Nephron progenitor cell (in vitro differentiated cells): ENCODE results near the gene SMYD2.

ENCODE experiments used
- DNase-seq: peaks from one replicate; pipeline ENCODE4 v3.0.0; 2021
- H3K27ac Mint-ChIP-seq: 2 replicates; pipeline ENCODE4 v1.8.0; 2021; ENCODE audit warnings: mild to moderate bottlenecking, moderate library complexity, mixed read lengths
- H3K27me3 Mint-ChIP-seq: 2 replicates; pipeline ENCODE4 v1.8.0; 2021; ENCODE audit warnings: mild to moderate bottlenecking, low read depth, mixed read lengths; ENCODE audit not compliant: poor library complexity
- H3K36me3 Mint-ChIP-seq: 2 replicates; pipeline ENCODE4 v1.8.0; 2021; ENCODE audit warnings: low read depth, mixed read lengths
- H3K4me1 Mint-ChIP-seq: 2 replicates; pipeline ENCODE4 v1.8.0; 2021; ENCODE audit warnings: mixed read lengths
- H3K4me3 Mint-ChIP-seq: 2 replicates; pipeline ENCODE4 v1.8.0; 2021; ENCODE audit warnings: mild to moderate bottlenecking, moderate library complexity, mixed read lengths
- H3K9me3 Mint-ChIP-seq: 2 replicates; pipeline ENCODE4 v1.8.0; 2021; ENCODE audit warnings: mild to moderate bottlenecking, moderate library complexity, mixed read lengths
- TF ChIP-seq, protein P1 (sequence below): fragments of 200-600 bp; sonication (generic); IDR thresholded peaks from 2 replicates; pipeline ENCODE4 v1.5.0; 2021; ENCODE audit warnings: antibody characterized with exemption

SMYD2 gene

DNA sequence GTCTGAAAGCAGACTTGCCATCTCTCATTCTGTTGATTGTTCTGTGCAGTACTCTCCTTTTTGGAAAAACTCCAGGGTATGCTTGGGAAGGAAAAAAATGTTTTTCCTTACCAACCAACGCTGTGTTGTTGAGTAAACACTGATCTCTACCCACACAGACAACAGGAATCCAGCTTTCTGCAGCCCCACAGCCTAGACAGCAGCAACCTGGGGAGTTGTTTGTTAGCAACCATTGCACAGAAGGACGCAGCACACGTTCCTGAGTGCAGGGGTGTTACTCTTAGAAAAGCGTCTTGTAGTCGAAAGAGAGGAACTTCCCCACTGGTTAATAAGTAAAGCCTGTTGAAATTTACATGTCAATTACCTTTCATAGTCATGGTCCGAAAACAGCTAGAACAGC, 56.6 kb downstream of the SMYD2 start:
- H3K27ac Mint-ChIP-seq, result peak overlapping the region; percentile 10
- TF ChIP-seq, protein P1, sequence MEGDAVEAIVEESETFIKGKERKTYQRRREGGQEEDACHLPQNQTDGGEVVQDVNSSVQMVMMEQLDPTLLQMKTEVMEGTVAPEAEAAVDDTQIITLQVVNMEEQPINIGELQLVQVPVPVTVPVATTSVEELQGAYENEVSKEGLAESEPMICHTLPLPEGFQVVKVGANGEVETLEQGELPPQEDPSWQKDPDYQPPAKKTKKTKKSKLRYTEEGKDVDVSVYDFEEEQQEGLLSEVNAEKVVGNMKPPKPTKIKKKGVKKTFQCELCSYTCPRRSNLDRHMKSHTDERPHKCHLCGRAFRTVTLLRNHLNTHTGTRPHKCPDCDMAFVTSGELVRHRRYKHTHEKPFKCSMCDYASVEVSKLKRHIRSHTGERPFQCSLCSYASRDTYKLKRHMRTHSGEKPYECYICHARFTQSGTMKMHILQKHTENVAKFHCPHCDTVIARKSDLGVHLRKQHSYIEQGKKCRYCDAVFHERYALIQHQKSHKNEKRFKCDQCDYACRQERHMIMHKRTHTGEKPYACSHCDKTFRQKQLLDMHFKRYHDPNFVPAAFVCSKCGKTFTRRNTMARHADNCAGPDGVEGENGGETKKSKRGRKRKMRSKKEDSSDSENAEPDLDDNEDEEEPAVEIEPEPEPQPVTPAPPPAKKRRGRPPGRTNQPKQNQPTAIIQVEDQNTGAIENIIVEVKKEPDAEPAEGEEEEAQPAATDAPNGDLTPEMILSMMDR, result no peak
- DNase-seq, result no peak

DNA sequence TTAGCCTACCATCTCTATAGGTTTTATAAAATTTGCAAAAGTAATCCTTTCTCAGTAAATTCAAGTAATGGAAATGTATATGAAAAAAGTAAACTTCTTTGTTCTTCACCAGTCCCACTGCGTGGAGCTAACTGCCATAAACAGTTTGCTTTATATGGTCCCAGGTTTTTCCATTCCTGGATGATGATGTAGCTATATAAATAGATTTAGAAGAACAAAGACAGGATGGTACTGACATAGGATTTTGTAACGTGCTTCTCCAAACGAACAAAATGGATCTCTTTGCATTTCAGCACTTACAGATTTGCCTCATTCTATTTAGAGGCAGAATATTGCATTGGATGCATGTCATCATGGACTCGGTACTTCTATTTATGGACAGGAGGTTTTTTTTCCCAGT, 57.3 kb downstream of the SMYD2 start:
- TF ChIP-seq, protein P1, result no peak
- peaks cover 30% of the 10 kb centered on the region for H3K4me1 Mint-ChIP-seq
- H3K27me3 Mint-ChIP-seq, result peaks cover 7% of the 10 kb centered on the region
- H3K4me3 Mint-ChIP-seq, result no peak overlapping the region
- no peaks in the 10 kb centered on the region for H3K9me3 Mint-ChIP-seq
- H3K36me3 Mint-ChIP-seq, result peaks cover 52% of the 10 kb centered on the region
- no peak overlapping the region for H3K27ac Mint-ChIP-seq
- DNase-seq, result no peak

More for the DNA sequence above, 56.6 kb downstream of the SMYD2 start:
- peaks cover 45% of the 10 kb centered on the region for H3K36me3 Mint-ChIP-seq
- H3K4me3 Mint-ChIP-seq, result no peak overlapping the region
- H3K4me1 Mint-ChIP-seq, result peaks cover 32% of the 10 kb centered on the region
- H3K9me3 Mint-ChIP-seq, result no peaks in the 10 kb centered on the region
- H3K27me3 Mint-ChIP-seq, result peaks cover 7% of the 10 kb centered on the region

DNA sequence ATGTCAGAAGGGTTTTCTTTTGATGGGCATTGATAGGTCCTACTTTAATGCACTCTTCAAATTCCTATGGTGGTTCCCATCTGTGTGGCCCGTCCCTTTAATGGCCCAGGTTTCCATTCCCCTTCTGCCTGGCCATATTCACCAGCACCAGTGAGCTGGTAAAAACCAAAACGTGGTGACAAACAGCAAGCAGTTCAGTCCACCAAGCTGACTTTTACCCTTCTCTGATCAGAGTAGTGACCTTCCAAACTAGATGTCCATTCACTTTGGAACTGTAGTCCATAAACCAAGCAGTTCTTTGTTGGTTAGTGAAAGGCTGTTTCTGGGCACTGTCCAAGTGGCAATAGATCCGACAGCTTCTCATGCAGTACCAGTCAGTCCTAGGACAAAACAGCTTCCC, 60.5 kb downstream of the SMYD2 start:
- peaks cover 69% of the 10 kb centered on the region for H3K36me3 Mint-ChIP-seq
- TF ChIP-seq, protein P1, result no peak
- no peak for DNase-seq
- H3K27me3 Mint-ChIP-seq, result peaks cover 4% of the 10 kb centered on the region
- H3K27ac Mint-ChIP-seq, result no peak overlapping the region
- no peak overlapping the region for H3K4me3 Mint-ChIP-seq
- peaks cover 24% of the 10 kb centered on the region for H3K9me3 Mint-ChIP-seq
- H3K4me1 Mint-ChIP-seq, result peaks cover 16% of the 10 kb centered on the region

DNA sequence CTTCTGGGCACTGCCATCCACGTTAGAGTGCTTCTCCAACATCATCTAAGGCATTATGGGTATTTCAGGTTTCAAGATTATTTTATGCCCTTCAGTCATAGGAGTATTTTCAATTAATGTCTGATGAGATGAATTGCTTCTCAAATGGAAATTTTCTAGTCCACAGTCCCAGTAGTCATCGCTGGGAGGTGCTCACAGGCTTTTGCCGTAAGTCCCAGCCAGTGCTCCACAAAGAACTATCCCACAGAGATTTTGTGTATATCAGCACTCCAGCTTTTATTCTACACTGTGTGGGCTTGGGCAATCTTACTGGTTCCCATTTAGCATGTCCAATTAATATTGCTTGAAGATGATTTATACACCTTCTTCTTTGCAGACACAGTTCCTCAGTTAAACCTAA, 61.0 kb downstream of the SMYD2 start:
- peaks cover 11% of the 10 kb centered on the region for H3K4me1 Mint-ChIP-seq
- peaks cover 66% of the 10 kb centered on the region for H3K36me3 Mint-ChIP-seq
- no peak for DNase-seq
- H3K9me3 Mint-ChIP-seq, result peaks cover 24% of the 10 kb centered on the region
- TF ChIP-seq, protein P1, result no peak
- H3K27me3 Mint-ChIP-seq, result peaks cover 4% of the 10 kb centered on the region
- no peak overlapping the region for H3K4me3 Mint-ChIP-seq
- H3K27ac Mint-ChIP-seq, result no peak overlapping the region

DNA sequence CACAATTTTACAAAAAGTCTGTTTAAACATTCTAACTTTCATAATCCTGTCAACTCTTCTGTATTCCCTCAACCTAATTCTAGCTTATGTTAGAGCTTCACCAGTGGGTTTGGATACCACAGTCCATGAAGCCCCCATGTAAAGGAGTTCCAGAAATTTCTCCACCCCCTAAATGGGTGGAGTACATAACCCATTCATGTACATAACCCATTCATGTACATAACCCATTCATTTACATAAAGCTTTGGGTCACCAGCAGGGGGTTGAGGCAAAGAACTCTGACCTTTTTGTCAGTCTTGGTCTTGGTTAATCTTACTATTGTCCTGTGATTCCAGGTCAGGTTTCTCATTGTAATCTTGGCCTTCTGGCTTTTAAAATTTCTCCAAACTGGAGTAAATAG, 61.6 kb downstream of the SMYD2 start:
- Mint-ChIP-seq H3K36me3 (peaks cover 66% of the 10 kb centered on the region), H3K27ac (no peak overlapping the region), H3K4me1 (peaks cover 6% of the 10 kb centered on the region), H3K4me3 (no peak overlapping the region), H3K27me3 (peaks cover 4% of the 10 kb centered on the region), H3K9me3 (peaks cover 28% of the 10 kb centered on the region)
- DNase-seq, result no peak
- TF ChIP-seq, protein P1, result no peak

DNA sequence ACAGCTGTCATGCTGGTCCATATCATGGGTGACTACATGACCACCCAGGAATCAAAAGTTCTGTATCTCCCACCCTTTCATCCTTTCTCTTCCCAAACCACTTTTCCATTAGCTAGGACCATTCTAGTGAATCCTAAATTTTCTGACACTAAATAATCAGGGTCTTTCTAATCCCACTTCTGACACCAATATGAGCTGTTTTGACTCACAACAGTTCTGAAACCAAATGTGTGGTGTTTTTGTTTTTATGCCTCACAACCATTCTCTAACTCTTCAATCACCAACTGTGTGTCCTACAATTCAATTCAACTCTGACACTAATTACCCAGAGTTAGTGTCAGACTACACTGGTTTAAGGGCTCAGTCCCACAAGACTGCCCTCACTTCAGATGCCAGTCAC, 63.9 kb downstream of the SMYD2 start:
- TF ChIP-seq, protein P1, result no peak
- Mint-ChIP-seq H3K27ac (no peak overlapping the region), H3K9me3 (peaks cover 28% of the 10 kb centered on the region), H3K4me1 (peaks cover 8% of the 10 kb centered on the region), H3K27me3 (peaks cover 4% of the 10 kb centered on the region), H3K36me3 (peaks cover 71% of the 10 kb centered on the region), H3K4me3 (no peak overlapping the region)
- DNase-seq, result no peak
